Stimulated activated CD8-positive, alpha-beta memory T cell treated with anti-CD3 and anti-CD28 coated beads, Interleukin-15, amount 100 ng/mL, for 1 hour (primary cell): ENCODE data around the gene ATP12A.
A peak's percentile ranks its signal among the peaks of the same experiment; 100 is the strongest.

Experiments
- DNase-seq: peaks from one replicate; pipeline ENCODE4 v3.0.0-alpha.2; 2020; ENCODE audit warnings: low read depth

The ATP12A gene

DNA sequence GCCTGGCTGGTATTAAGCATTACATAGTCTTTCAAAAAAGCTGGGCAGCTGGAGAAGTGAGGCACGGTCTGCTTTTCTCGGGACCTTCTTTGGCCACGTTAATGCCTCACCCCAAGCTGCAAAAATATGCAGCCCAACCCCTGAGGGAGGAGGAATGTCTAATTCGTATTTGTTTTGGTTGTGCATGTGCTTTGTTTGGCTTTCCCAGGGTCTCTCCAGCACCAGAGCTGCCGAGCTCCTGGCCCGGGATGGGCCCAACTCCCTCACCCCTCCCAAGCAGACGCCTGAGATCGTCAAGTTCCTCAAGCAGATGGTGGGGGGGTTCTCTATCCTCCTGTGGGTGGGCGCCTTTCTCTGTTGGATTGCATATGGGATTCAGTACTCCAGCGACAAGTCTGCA lies 7.9 kb downstream of the ATP12A start:
- no peak for DNase-seq

GRCh38 chr13:24688950-24689349 lies 8.7 kb downstream of the ATP12A start:
- DNase-seq = no peak

DNA sequence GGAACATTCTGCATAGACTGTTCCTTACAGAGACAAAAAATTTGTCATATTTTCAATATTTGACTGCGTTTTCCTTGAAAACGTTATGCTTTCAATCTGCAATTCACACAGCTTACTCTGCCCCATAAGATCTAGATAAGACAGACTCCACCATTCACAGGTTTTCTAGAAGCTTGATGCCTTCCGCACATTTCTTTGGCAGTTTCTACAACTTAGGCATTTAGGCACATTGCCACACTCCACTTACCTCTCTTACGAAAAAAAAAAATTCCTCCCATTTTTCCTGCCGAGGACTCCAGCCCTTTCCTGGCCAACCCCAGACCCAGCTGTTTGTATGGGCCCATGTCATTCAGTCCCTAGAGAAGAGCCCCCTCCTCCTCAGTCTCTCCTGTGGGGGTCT lies 11.2 kb downstream of the ATP12A start:
- no peak for DNase-seq

GRCh38 chr13:24692561-24692960 lies 12.4 kb downstream of the ATP12A start:
- DNase-seq = no peak

DNA sequence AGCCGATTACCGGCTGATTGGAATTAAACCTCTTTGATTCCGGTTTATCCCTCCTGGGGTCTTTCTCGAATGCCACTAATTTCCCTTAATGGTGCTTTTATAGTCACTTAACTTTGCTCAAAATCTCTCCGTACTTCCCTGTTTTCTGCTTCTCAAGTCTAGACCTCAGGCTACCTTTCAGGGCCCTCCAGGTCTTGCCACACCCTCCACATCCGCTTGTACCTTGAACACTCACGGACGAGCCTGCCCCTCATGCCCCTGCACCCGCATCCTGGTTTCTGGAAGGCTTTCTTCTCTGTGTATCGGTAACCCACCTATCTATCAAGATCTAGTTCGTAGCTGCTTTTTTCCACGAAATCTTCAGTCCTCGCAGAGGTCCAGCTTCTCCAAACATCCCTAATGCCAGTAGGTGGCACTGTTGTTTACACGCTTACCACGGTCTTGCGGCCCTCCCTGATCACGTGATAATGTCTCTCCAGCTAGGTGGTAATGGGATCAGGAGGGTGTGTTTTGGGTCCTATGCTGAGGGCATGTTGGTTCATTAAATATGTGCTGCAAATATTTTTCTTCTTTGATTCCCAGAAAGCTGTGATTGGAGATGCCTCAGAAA lies 13.8 kb downstream of the ATP12A start:
- no peak for DNase-seq

GRCh38 chr13:24694907-24695306 lies 14.7 kb downstream of the ATP12A start:
- DNase-seq = no peak

DNA sequence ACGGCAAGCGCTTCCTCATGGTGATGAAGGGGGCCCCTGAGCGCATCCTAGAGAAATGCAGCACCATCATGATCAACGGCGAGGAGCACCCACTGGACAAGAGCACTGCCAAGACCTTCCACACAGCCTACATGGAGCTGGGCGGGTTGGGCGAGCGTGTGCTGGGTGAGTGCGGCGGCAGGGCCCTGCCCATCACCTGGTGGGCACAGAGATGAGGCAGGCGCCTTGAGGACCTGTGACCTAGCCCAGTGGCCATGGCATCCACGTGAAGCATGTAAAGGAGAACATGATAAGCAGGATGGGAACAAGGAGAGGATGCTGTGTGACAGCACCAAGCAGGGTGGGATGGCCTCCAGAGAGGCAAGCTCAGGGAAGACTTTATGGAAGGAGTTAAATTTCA lies 18.5 kb downstream of the ATP12A start:
- no peak for DNase-seq

DNA sequence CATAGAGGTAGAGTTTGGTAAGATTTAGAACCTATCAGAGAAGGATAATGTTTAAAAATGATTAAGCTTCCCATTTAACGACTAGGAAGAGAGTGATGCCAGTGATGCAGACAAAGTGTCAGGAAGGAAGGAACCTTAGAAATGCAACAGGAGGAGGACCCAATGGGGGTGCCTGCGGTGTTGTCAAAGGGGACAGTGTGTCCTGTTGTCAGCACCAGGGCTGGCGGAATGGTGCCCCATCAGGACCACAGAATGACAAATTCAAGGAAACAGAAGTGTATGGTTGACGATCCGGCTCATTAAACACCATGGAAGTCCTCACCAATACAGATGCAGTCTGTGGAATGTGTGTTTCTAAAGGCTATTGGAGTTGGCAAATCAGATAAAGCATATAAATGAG lies 19.3 kb downstream of the ATP12A start:
- no peak for DNase-seq

DNA sequence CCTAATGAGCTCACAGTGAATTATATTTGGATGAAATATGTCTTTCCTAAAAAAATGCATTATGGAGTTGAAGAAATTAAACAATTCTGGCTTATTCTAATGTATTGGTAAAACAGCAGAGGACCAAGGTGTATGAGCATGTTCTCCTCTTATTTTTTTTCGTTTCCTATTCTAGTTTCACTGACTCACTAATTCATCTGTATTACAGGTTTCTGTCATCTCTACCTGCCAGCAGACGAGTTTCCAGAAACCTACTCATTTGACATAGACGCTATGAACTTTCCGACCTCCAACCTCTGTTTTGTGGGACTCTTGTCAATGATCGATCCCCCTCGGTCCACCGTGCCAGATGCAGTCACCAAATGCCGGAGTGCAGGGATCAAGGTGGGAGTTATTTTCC lies 20.3 kb downstream of the ATP12A start:
- DNase-seq = no peak

DNA sequence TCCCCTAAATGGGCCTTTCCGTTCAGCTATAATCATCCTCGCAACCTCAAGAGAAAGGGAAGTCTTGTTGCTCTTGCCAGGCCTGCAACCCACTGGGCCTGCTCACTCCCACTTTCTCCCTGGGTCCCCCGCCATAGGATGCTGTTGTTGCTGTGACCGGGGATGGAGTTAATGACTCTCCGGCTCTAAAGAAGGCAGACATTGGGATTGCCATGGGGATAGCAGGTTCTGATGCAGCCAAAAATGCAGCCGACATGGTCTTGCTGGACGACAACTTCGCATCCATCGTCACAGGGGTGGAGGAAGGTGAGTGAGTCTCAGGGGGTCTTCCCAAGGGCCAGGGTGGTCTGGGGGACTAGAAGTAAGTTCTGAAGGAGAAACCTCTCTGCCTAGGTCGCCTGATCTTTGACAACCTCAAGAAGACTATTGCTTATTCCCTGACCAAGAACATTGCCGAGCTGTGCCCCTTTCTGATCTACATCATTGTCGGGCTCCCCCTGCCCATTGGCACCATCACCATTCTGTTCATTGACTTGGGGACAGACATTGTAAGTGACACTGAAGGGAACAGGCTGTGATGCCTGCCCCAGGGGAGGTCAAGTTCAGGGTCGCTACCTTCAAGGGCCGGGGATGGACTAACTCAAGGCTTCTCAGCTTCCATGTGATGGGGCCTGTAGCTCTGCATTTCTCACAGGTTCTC lies 26.8 kb downstream of the ATP12A start:
- DNase-seq = no peak

DNA sequence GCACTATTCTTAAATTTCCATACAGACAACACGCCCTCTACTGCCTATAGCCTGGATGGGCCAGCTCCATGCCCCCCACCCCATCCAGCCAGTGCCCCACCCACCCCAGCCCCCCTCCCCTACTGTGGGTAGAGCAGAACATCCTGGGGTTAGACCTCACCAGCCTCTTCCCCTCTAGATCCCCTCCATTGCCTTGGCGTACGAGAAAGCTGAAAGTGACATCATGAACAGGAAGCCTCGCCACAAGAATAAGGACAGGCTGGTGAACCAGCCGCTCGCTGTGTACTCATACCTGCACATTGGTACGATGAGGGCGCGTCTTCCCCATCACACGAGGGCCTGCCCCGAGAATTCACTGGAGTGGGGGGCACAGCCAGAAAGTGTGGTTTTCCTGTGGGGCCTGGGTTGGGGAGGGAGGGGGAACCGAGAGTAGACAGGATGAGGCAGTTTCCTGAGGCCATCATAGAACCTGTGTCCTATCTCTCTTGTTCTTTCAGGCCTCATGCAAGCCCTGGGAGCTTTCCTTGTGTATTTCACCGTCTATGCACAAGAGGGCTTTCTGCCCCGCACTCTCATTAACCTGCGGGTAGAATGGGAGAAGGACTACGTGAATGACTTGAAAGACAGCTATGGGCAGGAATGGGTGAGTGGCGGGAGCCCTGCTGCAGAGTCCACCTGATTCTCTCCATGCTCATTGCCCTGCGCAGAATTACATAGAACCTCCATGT lies 29.1 kb downstream of the ATP12A start:
- DNase-seq = peak; percentile 14

DNA sequence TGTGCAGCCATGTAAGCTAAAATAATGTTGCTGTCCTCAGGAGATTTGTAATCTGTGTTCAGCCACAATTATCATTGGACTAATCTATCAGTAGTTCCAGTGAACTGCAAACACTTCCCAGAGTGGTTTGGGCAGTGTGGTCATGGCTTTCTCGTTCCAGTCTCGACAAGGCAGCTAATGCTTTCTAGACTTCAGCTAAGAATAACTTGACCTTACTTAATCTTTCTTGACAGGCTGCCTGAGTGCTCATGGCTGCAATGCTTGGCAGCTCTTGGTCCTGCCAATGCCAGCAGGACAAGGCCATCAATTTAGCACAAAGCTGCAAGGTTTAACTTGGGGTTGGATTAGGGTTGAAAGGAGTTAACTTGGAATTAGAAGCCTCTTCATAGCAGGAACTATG lies 32.8 kb downstream of the ATP12A start:
- DNase-seq = no peak

DNA sequence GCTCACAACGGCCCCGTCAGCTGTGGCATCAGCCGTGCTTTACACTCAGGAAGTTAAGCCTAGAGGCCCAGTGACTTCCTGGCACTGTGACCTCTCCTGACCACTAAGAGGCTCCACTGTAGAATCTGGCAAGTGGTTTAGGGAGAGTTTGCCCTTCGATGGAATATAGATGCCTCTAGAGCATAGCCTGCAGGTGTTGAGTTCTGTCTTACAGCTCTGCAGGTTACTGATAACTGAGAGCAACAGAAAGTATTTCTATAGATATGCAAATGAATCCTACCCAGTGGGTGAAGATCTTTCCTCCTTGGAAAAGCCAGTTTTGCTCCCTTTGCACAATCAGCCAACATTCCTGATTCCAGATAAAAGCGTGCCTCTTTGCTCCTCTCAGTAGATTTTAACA lies 35.8 kb downstream of the ATP12A start:
- DNase-seq = no peak

DNA sequence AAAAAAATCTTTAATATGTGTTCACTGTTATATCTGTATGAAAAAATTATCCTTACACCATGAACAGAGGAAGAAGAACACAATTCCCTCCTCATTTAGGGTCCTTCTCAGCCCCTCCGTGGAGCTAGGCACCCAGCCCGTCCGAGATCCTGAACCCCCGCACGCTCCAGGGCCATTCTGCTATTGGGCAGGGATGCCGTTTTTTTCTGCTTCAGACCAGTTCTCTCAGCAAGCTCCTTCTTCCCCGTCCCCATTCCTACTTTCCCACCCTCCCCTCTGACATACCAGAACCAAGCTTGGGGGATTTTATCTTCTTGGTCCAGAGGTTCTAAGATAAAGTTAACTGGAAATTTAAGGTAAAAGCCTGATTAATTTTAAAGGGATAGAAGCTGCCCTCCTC lies 36.2 kb downstream of the ATP12A start:
- DNase-seq = no peak

DNA sequence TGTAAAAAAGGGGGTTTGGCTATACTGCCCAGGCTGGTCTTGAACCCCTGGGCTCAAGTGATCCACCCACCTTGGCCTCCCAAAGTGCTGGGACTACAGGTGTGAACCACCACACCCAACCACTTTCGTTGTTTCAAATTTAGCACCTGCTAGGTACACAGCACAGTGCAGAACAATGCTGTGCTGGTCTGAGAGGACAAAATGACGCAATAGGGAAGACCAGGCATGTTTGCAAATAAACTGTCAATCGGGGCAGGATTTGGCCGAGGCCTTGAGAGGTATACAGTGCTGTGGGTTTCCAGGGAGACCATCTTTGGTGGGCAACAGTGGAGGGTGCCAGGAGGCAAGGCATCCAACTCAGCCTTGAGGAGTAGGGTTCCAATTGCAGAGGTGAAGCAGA lies 37.0 kb downstream of the ATP12A start:
- DNase-seq = no peak

DNA sequence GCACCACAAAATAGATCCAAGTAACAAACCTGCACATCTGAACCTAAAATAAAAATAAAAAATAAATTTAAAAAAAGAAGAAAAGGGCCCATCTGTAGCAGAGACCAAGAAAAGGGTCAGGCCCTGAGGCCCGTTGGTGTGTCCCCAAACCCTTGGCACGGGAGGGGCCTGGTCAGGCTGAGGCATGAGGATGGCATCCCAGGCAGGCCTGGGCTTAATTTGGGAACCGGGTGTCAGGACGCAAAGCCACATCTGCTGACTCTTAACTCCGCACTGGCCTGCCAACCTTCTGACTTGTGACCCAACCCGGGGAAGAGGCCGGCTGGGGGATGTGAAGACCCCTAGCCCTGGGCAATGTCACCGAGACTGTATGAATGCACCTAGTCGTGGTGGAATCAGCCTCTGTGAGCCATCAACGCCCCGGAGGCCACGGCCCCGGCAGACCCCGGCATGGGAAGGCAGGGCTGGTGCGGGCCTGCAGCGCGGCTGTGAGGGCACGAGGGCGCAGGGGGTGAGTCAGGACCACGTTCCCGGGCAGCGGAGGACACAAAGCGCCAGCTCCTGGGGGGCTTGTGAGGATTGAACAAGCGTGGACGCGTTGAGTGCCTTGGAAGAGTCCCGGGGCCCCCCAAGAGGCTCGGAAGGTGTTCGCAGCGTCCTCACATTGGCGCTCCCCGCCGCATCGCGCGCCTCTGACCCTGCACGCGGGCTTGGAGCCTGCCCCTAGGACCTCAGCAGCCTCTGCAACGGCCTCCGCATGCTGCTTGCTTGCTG lies 38.2 kb downstream of the ATP12A start:
- no peak for DNase-seq

- DNase-seq = no peak
These were observed 38.9 kb downstream of the ATP12A start for GRCh38 chr13:24719139-24719538.

GRCh38 chr13:24723206-24723605 lies 43.0 kb downstream of the ATP12A start:
- DNase-seq = no peak

GRCh38 chr13:24724714-24725113 lies 44.5 kb downstream of the ATP12A start:
- no peak for DNase-seq

- DNase-seq = no peak
These were observed 45.2 kb downstream of the ATP12A start for GRCh38 chr13:24725379-24725778.

GRCh38 chr13:24727731-24728601 lies 47.8 kb downstream of the ATP12A start:
- peak; percentile 50 for DNase-seq
